Thymus (tissue), 11 donors: Measurements from ENCODE around the gene SKA3. TPM values are rescaled to one million over a fixed set of nuclear protein-coding genes. Genes with fewer than 3 reads are reported as not detected.
A peak's percentile ranks its signal among the peaks of the same experiment; 100 is the strongest.
"Not testable (repeated sequence)": the region's sequence is repeated elsewhere in the genome, so short reads cannot be mapped to it uniquely, and the experiment has no call there.

Experiments
- DNase-seq, 9 donors: peaks; one replicate each; pipeline ENCODE4 v3.0.0-alpha.2; 2013; ENCODE audit warnings: low spot score in 9 of 9, low read depth in 6 of 9, missing footprints in 1 of 9
- H3K27ac ChIP-seq, 2 donors: one replicate each; pipeline ENCODE4 v1.5.1; 2013; ENCODE audit warnings: control low read depth in 1 of 2, low read depth in 1 of 2, low read length in 1 of 2, mild to moderate bottlenecking in 1 of 2, moderate library complexity in 1 of 2
- H3K27me3 ChIP-seq, 2 donors: one replicate each; pipeline ENCODE4 v1.5.1; 2013; ENCODE audit warnings: low read length in 1 of 2; ENCODE audit not compliant: control insufficient read depth in 2 of 2, insufficient read depth in 1 of 2
- H3K36me3 ChIP-seq, 2 donors: one replicate each; pipeline ENCODE4 v1.5.1; 2013; ENCODE audit warnings: low read length in 1 of 2, mild to moderate bottlenecking in 1 of 2, moderate library complexity in 1 of 2; ENCODE audit not compliant: control insufficient read depth in 2 of 2, insufficient read depth in 2 of 2
- H3K4me1 ChIP-seq, 2 donors: one replicate each; pipeline ENCODE4 v1.5.1; 2013; ENCODE audit warnings: low read length in 2 of 2; ENCODE audit not compliant: control insufficient read depth in 2 of 2, insufficient read depth in 2 of 2
- H3K4me3 ChIP-seq, 2 donors: one replicate each; pipeline ENCODE4 v1.5.1; 2013; ENCODE audit warnings: low read length in 2 of 2, control low read depth in 1 of 2, mild to moderate bottlenecking in 1 of 2
- H3K9me3 ChIP-seq, 2 donors: one replicate each; pipeline ENCODE4 v1.5.1; 2013; ENCODE audit warnings: low read length in 1 of 2, mild to moderate bottlenecking in 1 of 2; ENCODE audit not compliant: control insufficient read depth in 2 of 2, insufficient read depth in 1 of 2
- WGBS: extraction: QIAGEN DNeasy Blood & Tissue Kit; methylation state at CpG from one replicate; pipeline ENCODE4 v1.1.7; 2013; 5-methylcytosine and 5-hydroxymethylcytosine counted together
- polyA plus RNA-seq: library from polyadenylated mRNA; stranded (reverse); fragments of 200-250 nt; gene quantifications from one replicate; pipeline ENCODE4 v1.2.3, GENCODE V29; 2013
- total RNA-seq: library from RNA; stranded (reverse); fragments of 120-200 nt; gene quantifications from one replicate; pipeline ENCODE4 v1.2.4, GENCODE V29; 2013
- donor health status: healthy.

Gene SKA3
- total and polyA plus RNA-seq, 2 donors, result 1.5 to 35.1 TPM

DNA sequence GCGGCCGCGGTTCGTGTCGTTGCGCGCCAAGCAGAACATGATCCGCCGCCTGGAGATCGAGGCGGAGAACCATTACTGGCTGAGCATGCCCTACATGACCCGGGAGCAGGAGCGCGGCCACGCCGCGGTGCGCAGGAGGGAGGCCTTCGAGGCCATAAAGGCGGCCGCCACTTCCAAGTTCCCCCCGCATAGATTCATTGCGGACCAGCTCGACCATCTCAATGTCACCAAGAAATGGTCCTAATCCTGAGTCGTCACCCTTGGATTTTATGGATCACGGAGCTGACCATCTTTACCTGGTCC, 581 bp upstream of the SKA3 start:
- Histone ChIP-seq H3K36me3 (peaks cover 4% of the 10 kb centered on the region in 2 donors), H3K27me3 (no peaks in the 10 kb centered on the region), H3K4me3 (peak overlapping the region; percentile 78 to 93), H3K27ac (peak overlapping the region; percentile 94 to 96), H3K9me3 (peaks cover 0 to 3% of the 10 kb centered on the region in 2 donors), H3K4me1 (peaks cover 6 to 9% of the 10 kb centered on the region in 2 donors)
- DNase-seq, result no peak
- under 1% methylated on average over 26 of the region's 26 CpGs for WGBS

- WGBS, result 2% methylated on average over 13 of the region's 13 CpGs
- Histone ChIP-seq H3K9me3 (peaks cover 0 to 3% of the 10 kb centered on the region in 2 donors), H3K36me3 (peaks cover 8 to 9% of the 10 kb centered on the region in 2 donors), H3K27ac (peak overlapping the region in 1 of 2 donors; percentile 96), H3K4me3 (peak overlapping the region; percentile 78 to 93), H3K27me3 (no peaks in the 10 kb centered on the region), H3K4me1 (peaks cover 6 to 9% of the 10 kb centered on the region in 2 donors)
- peak in 2 of 9 donors; percentile 8 to 32 for DNase-seq
These were observed 617 bp downstream of the SKA3 start for GRCh38 chr13:21175656-21176214.

DNA sequence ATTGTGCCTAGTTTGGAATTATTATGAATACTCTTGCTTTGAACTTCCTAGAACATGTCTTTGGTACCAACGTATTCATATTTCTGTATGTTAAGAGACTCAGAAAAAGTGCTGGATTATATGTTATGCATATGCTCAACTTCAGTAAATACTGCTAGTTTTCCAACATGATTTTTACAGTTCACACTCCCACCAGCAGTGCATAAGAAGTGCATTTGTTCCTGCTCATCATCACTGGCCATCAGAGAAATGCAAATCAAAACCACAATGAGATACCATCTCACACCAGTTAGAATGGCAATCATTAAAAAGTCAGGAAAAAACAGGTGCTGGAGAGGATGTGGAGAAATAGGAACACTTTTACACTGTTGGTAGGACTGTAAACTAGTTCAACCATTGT, 2.6 kb downstream of the SKA3 start:
- WGBS, result 0% methylated on average over 1 of the region's 1 CpG
- not testable (repeated sequence) for H3K4me1 ChIP-seq

GRCh38 chr13:21171420-21171819, 4.9 kb downstream of the SKA3 start:
- peaks cover 10 to 23% of the 10 kb centered on the region in 2 donors for H3K36me3 ChIP-seq
- H3K4me1 ChIP-seq, result no peaks in the 10 kb centered on the region
- no peak overlapping the region for H3K27ac ChIP-seq
- H3K27me3 ChIP-seq, result no peaks in the 10 kb centered on the region
- H3K4me3 ChIP-seq, result no peak overlapping the region
- 98% methylated on average over 9 of the region's 9 CpGs for WGBS
- DNase-seq, result no peak
- no peaks in the 10 kb centered on the region for H3K9me3 ChIP-seq

More for the DNA sequence above, 2.6 kb downstream of the SKA3 start:
- not testable (repeated sequence) for H3K4me3 ChIP-seq, H3K27ac ChIP-seq, DNase-seq, H3K9me3 ChIP-seq, H3K27me3 ChIP-seq
- H3K36me3 ChIP-seq, result peaks cover 14 to 16% of the 10 kb centered on the region in 2 donors

GRCh38 chr13:21165606-21166005, 10.7 kb downstream of the SKA3 start:
- H3K9me3 ChIP-seq, H3K4me3 ChIP-seq, H3K27ac ChIP-seq, H3K27me3 ChIP-seq, DNase-seq, H3K4me1 ChIP-seq: not testable (repeated sequence)
- 94% methylated on average over 4 of the region's 4 CpGs for WGBS
- H3K36me3 ChIP-seq, result peaks cover 13 to 30% of the 10 kb centered on the region in 2 donors

DNA sequence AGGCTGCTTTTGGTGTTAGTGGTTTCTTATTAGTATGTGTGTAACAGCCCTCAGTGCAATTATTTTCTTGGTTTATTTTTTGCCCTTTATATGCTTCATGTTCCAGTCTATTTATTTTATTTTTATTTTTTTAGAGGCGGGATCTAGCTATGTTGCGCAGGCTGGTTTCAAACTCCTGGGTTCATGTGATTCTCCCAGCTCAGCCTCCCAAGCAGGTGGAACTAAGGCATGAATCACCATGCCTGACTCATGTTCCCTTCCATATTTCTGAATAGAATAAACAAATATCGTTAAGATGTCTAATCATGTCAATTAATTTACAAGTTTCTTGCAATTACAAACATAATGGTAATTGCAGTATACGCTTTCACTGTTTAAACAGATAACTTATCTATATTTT, 11.7 kb downstream of the SKA3 start:
- no peaks in the 10 kb centered on the region for H3K27me3 ChIP-seq
- H3K4me3 ChIP-seq, result no peak overlapping the region
- no peak overlapping the region for H3K27ac ChIP-seq
- no peaks in the 10 kb centered on the region for H3K4me1 ChIP-seq
- 99% methylated on average over 4 of the region's 4 CpGs for WGBS
- peaks cover 12 to 35% of the 10 kb centered on the region in 2 donors for H3K36me3 ChIP-seq
- DNase-seq, result no peak
- H3K9me3 ChIP-seq, result no peaks in the 10 kb centered on the region

DNA sequence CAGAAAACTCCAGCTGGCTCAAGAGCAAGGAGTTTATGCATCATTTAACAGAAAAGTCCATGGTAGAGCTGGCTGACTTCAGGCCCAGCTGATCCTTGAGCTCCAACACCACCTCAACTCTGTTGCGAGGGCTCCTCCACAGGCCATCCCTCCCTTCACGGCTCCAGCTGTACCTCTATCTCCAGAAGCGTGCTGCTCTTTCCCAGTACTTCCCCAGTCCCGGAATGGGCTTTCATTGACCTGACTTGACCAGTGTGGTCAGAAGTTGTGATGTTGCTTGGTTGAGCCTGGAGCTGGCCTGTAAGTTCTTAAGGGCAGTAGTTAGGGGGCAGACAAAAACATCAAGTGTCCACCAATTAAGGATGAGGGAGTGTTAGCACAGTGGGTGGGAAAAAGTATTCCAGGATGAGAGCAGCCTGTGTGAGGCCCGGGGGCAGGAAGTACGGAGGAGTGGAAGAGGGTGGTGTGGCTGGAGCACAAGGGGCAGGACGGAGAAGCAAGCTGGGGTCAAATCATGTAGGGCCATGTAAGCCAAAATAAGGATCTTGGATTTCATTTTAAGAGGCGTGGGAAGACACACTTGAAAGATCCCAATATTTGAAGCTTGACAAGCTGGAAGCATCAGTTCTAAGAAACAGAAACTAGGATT, 24.0 kb downstream of the SKA3 start:
- 92% methylated on average over 8 of the region's 8 CpGs for WGBS
- no peak overlapping the region for H3K27ac ChIP-seq
- no peak for DNase-seq
- H3K4me1 ChIP-seq, result no peaks in the 10 kb centered on the region
- no peaks in the 10 kb centered on the region for H3K27me3 ChIP-seq
- H3K36me3 ChIP-seq, result peaks cover 19 to 30% of the 10 kb centered on the region in 2 donors
- H3K9me3 ChIP-seq, result no peaks in the 10 kb centered on the region
- no peak overlapping the region for H3K4me3 ChIP-seq

- peaks cover 16 to 41% of the 10 kb centered on the region in 2 donors for H3K36me3 ChIP-seq
- DNase-seq, result no peak
- WGBS, result 67% methylated on average over 1 of the region's 1 CpG
- no peak overlapping the region for H3K4me3 ChIP-seq
- no peak overlapping the region for H3K27ac ChIP-seq
- no peaks in the 10 kb centered on the region for H3K4me1 ChIP-seq
- H3K27me3 ChIP-seq, result no peaks in the 10 kb centered on the region
- no peaks in the 10 kb centered on the region for H3K9me3 ChIP-seq
These were observed 26.3 kb downstream of the SKA3 start for GRCh38 chr13:21150013-21150412.

DNA sequence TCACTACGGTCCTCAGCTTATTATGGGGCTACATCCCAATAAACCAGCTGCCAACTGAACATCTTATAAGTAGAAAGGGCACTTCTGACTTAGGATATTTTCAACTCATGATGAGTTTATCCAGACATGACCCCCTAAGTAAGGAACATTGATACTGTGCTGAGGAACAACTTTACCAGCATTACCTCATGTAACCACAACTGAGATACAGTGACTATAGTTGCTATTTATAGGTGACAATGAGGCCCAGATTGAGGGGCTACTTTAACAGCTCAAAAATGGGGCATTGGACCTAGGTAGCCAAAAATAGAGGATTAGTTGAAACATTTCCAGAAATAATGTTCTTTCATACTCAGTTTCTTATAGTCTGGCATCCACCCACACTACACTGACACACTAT, 26.8 kb downstream of the SKA3 start:
- Histone ChIP-seq H3K4me3 (no peak overlapping the region), H3K4me1 (no peaks in the 10 kb centered on the region), H3K9me3 (no peaks in the 10 kb centered on the region), H3K27ac (no peak overlapping the region), H3K36me3 (peaks cover 14 to 39% of the 10 kb centered on the region in 2 donors), H3K27me3 (no peaks in the 10 kb centered on the region)
- no peak for DNase-seq
- WGBS, result 86% methylated on average over 1 of the region's 1 CpG
